CD14-positive monocyte (primary cell): Measurements from ENCODE around the gene DDHD1. TPM values are rescaled to one million over a fixed set of nuclear protein-coding genes. Genes with fewer than 3 reads are reported as not detected.

Experiments
- DNase-seq, 3 donors: peaks; one replicate each; pipeline ENCODE4 v3.0.0-alpha.2; 2011 to 2022
- H2AFZ ChIP-seq: 2 replicates; pipeline ENCODE4 v1.6.0; 2012; ENCODE audit warnings: mild to moderate bottlenecking, low read depth, low read length, inconsistent platforms; ENCODE audit not compliant: insufficient read depth, poor library complexity, severe bottlenecking
- H3K27ac ChIP-seq, 2 donors: 1 replicate in 1 of 2; 2 replicates in 1 of 2; pipeline ENCODE4 v1.5.1; 2012 to 2013; ENCODE audit warnings: low read length in 2 of 2, control low read depth in 1 of 2, inconsistent platforms in 1 of 2, low read depth in 1 of 2, mild to moderate bottlenecking in 1 of 2
- H3K27me3 ChIP-seq, 2 donors: one replicate each; pipeline versions ENCODE4 v1.6.0 to v1.6.1; 2011 to 2013; ENCODE audit warnings: low read length in 2 of 2; ENCODE audit not compliant: control insufficient read depth in 2 of 2, insufficient read depth in 2 of 2
- H3K36me3 ChIP-seq, 2 donors: replicated peaks in 1 of 2; 1 replicate in 1 of 2; 2 replicates in 1 of 2; pipeline versions ENCODE4 v1.5.1 to v1.6.1; 2012 to 2013; ENCODE audit warnings: low read length in 2 of 2, control low read depth in 1 of 2, inconsistent platforms in 1 of 2, mild to moderate bottlenecking in 1 of 2; ENCODE audit not compliant: insufficient read depth in 2 of 2, control insufficient read depth in 1 of 2
- H3K4me1 ChIP-seq, 2 donors: 1 replicate in 1 of 2; 2 replicates in 1 of 2; pipeline versions ENCODE4 v1.5.1 to v1.6.1; 2012 to 2013; ENCODE audit warnings: low read length in 2 of 2, control low read depth in 1 of 2, inconsistent platforms in 1 of 2, mild to moderate bottlenecking in 1 of 2, moderate library complexity in 1 of 2; ENCODE audit not compliant: insufficient read depth in 2 of 2, control insufficient read depth in 1 of 2
- H3K4me2 ChIP-seq: replicated peaks from 2 replicates; pipeline ENCODE3; 2012; ENCODE audit warnings: low read length, moderate library complexity, mild to moderate bottlenecking; ENCODE audit not compliant: poor library complexity, severe bottlenecking; ENCODE audit errors: extremely low read depth
- H3K4me3 ChIP-seq, 3 experiments: fragments of 200-600 bp in 1 of 3; sonication (generic) in 1 of 3; replicated peaks in 1 of 3; 1 replicate in 2 of 3; 2 replicates in 1 of 3; pipeline ENCODE4 v1.5.1; 2011 to 2013; ENCODE audit warnings: low read length in 3 of 3, mild to moderate bottlenecking in 3 of 3, control low read depth in 2 of 3, low read depth in 2 of 3, inconsistent platforms in 1 of 3, moderate library complexity in 1 of 3
- H3K79me2 ChIP-seq: 2 replicates; pipeline ENCODE4 v1.6.0; 2012; ENCODE audit warnings: mild to moderate bottlenecking, control low read depth, inconsistent platforms, low read length, moderate library complexity; ENCODE audit not compliant: insufficient read depth
- H3K9ac ChIP-seq: 2 replicates; pipeline ENCODE4 v1.6.0; 2017; ENCODE audit warnings: low read length, mild to moderate bottlenecking; ENCODE audit not compliant: insufficient read depth, poor library complexity, severe bottlenecking
- H3K9me3 ChIP-seq, 2 donors: replicated peaks in 1 of 2; 1 replicate in 1 of 2; 2 replicates in 1 of 2; pipeline versions ENCODE4 v1.5.1 to v1.6.1; 2012 to 2013; ENCODE audit warnings: low read length in 2 of 2, control low read depth in 1 of 2; ENCODE audit not compliant: control insufficient read depth in 1 of 2, insufficient read depth in 1 of 2
- H4K20me1 ChIP-seq: 2 replicates; pipeline ENCODE4 v1.6.0; 2012; ENCODE audit warnings: mild to moderate bottlenecking, low read length, control low read depth, moderate library complexity; ENCODE audit not compliant: insufficient read depth
- H3K27ac Mint-ChIP-seq, 7 donors: one replicate each; pipeline ENCODE4 v1.8.0; 2020; ENCODE audit warnings: mild to moderate bottlenecking in 7 of 7, mixed read lengths in 7 of 7, moderate library complexity in 6 of 7, inconsistent platforms in 2 of 7
- H3K27me3 Mint-ChIP-seq, 3 donors: one replicate each; pipeline ENCODE4 v1.8.0; 2021 to 2022; ENCODE audit warnings: low read depth in 3 of 3, mild to moderate bottlenecking in 3 of 3, mixed read lengths in 3 of 3, moderate library complexity in 3 of 3, inconsistent platforms in 1 of 3
- H3K36me3 Mint-ChIP-seq, 2 donors: one replicate each; pipeline ENCODE4 v1.8.0; 2020; ENCODE audit warnings: mixed read lengths in 2 of 2, inconsistent platforms in 1 of 2, mild to moderate bottlenecking in 1 of 2
- H3K4me1 Mint-ChIP-seq: one replicate; pipeline ENCODE4 v1.8.0; 2020; ENCODE audit warnings: mild to moderate bottlenecking, mixed read lengths
- H3K4me3 Mint-ChIP-seq, 2 donors: one replicate each; pipeline ENCODE4 v1.8.0; 2020; ENCODE audit warnings: mild to moderate bottlenecking in 2 of 2, mixed read lengths in 2 of 2, moderate library complexity in 1 of 2
- H3K9me3 Mint-ChIP-seq, 7 donors: one replicate each; pipeline ENCODE4 v1.8.0; 2020 to 2022; ENCODE audit warnings: mixed read lengths in 7 of 7, mild to moderate bottlenecking in 6 of 7, moderate library complexity in 6 of 7, inconsistent platforms in 2 of 7
- WGBS: methylation state at CpG from one replicate; pipeline ENCODE4 v1.1.5; 2013; ENCODE audit warnings: missing lambda C conversion rate; ENCODE audit not compliant: insufficient coverage; 5-methylcytosine and 5-hydroxymethylcytosine counted together
- intact Hi-C, 2 donors: fragments of 100-400 bp; cut with micrococcal nuclease; formaldehyde crosslinking; loops; one replicate each; pipeline versions ENCODE4 v1.15.0 to v1.15.1; 2023
- polyA plus RNA-seq, 3 donors: library from polyadenylated mRNA; depleted of rRNA in 1 of 3; unstranded in 2 of 3; stranded (reverse) in 1 of 3; fragments of 300-500 nt in 2 of 3; fragments of >200 nt in 1 of 3; fragmentation: Illumina TruSeq in 2 of 3; gene quantifications; 1 replicate in 2 of 3; 2 replicates in 1 of 3; pipeline ENCODE4 v1.2.3, GENCODE V29; 2012 to 2021
- TF ChIP-seq, protein P1 (sequence below): fragments of 200-600 bp; IDR thresholded peaks from one replicate; pipeline ENCODE4 v1.8.0; 2022; ENCODE audit warnings: antibody characterized with exemption, mild to moderate bottlenecking

DDHD1 gene
- polyA plus RNA-seq, 3 donors: 2.2 to 7.0 (median 3.1) TPM

DNA sequence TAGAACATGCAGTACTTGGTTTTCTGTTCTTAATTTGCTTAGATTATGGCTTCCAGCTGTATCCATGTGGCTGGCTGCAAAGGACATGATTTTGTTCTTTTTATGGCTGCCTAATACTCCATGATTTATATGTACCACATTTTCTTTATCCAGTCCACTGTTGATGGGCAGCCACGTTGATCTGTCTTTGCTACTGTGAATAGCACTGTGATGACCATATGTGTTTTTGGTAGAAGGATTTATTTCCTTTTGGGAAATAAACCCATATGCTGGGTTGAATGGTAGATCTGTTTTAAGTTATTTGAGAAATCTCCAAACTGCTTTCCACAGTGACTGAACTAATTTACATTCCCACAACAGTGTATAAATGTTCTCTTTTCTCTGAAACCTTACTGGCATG, 116.1 kb downstream of the DDHD1 start:
- H2AFZ ChIP-seq: no peak overlapping the region
- H3K36me3 ChIP-seq: peaks cover 10 to 40% of the 10 kb centered on the region in 2 donors
- H4K20me1 ChIP-seq: no peaks in the 10 kb centered on the region
- no peaks in the 10 kb centered on the region for H3K27me3 ChIP-seq
- Mint-ChIP-seq H3K27me3 (no peaks in the 10 kb centered on the region), H3K9me3 (peaks cover 0 to 10% (median 4%) of the 10 kb centered on the region in 7 donors), H3K4me1 (peaks cover 2% of the 10 kb centered on the region), H3K4me3 (no peak overlapping the region), H3K36me3 (peaks cover 34 to 44% of the 10 kb centered on the region in 2 donors), H3K27ac (no peak overlapping the region)
- no peak overlapping the region for H3K4me3 ChIP-seq
- H3K9me3 ChIP-seq: no peaks in the 10 kb centered on the region
- H3K4me1 ChIP-seq: no peaks in the 10 kb centered on the region
- WGBS: no CpG with 5 or more reads among the region's 1 CpG
- no peak for DNase-seq
- H3K9ac ChIP-seq: no peak overlapping the region
- H3K27ac ChIP-seq: no peak overlapping the region
- no peak overlapping the region for H3K4me2 ChIP-seq
- TF ChIP-seq, protein P1, sequence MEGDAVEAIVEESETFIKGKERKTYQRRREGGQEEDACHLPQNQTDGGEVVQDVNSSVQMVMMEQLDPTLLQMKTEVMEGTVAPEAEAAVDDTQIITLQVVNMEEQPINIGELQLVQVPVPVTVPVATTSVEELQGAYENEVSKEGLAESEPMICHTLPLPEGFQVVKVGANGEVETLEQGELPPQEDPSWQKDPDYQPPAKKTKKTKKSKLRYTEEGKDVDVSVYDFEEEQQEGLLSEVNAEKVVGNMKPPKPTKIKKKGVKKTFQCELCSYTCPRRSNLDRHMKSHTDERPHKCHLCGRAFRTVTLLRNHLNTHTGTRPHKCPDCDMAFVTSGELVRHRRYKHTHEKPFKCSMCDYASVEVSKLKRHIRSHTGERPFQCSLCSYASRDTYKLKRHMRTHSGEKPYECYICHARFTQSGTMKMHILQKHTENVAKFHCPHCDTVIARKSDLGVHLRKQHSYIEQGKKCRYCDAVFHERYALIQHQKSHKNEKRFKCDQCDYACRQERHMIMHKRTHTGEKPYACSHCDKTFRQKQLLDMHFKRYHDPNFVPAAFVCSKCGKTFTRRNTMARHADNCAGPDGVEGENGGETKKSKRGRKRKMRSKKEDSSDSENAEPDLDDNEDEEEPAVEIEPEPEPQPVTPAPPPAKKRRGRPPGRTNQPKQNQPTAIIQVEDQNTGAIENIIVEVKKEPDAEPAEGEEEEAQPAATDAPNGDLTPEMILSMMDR: no peak
- no peaks in the 10 kb centered on the region for H3K79me2 ChIP-seq
- intact Hi-C loops: no loop called here

DNA sequence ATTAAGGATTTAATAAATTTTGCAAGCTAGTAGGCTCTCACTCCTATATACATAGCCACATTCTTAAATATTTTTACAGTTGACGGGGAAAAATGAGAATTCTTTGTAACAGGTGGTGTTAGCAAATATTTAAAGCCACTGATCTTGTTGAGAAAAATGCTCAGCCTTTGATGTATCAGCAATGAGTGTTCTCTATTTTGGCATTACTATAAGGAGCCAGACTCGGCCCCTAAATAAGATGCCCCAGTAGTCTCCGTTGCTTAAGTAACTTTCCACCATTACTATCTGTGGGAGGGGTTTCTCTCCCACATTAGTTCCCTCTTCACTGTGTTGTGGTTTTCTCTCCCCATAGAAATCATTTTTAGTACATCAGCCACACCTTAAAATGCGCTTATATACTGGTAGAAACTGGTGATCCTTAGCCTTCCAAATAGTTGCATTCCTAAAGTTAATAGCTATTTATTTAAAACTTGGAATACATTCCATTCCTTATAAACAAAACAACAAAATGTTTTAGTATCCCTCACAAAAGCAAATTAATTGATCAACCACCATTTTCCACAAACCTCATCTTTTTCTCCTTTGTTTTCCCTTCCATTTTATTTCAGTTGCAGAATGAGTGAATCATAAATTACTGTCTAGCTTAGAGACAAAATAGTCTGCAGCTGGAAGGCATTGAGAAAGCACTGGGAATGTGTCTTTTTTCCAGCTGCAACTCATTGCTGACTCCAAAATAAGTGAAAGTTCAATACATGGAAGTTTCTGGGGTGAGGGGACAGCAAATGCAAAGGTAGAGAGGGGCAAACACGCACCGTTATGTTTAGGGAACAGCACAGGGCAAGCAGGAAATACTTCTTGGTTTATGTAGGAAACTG, 117.5 kb downstream of the DDHD1 start:
- Mint-ChIP-seq H3K27ac (peak overlapping the region in 1 of 7 donors; percentile 1), H3K27me3 (no peaks in the 10 kb centered on the region), H3K9me3 (peaks cover 0 to 10% (median 4%) of the 10 kb centered on the region in 7 donors), H3K36me3 (peaks cover 28 to 35% of the 10 kb centered on the region in 2 donors), H3K4me3 (no peak overlapping the region), H3K4me1 (peaks cover 2% of the 10 kb centered on the region)
- H3K79me2 ChIP-seq: no peaks in the 10 kb centered on the region
- H3K9me3 ChIP-seq: no peaks in the 10 kb centered on the region
- no peak overlapping the region for H2AFZ ChIP-seq
- H3K36me3 ChIP-seq: peaks cover 6 to 36% of the 10 kb centered on the region in 2 donors
- H3K4me3 ChIP-seq: no peak overlapping the region
- DNase-seq: no peak
- no peaks in the 10 kb centered on the region for H3K27me3 ChIP-seq
- no peak overlapping the region for H3K4me2 ChIP-seq
- H4K20me1 ChIP-seq: no peaks in the 10 kb centered on the region
- no peak overlapping the region for H3K27ac ChIP-seq
- no peak overlapping the region for H3K9ac ChIP-seq
- H3K4me1 ChIP-seq: no peaks in the 10 kb centered on the region
- TF ChIP-seq, protein P1: no peak
- 72% methylated on average over 2 of the region's 6 CpGs for WGBS
- intact Hi-C loops: no loop called here
